H1 (cell line): ENCODE data around the gene CROCC2. TPM values are rescaled to one million over a fixed set of nuclear protein-coding genes. Genes with fewer than 3 reads are reported as not detected.

Source experiments
- CTCF ChIA-PET: fragments of 300-600 bp; sonication (Branson Sonifier 250); formaldehyde crosslinking; loops from one replicate; lab custom pipeline; 2021; ENCODE audit not compliant: partially characterized antibody; lab: Charles Lee
- POLR2A ChIA-PET: fragments of 300-600 bp; sonication (Branson Sonifier 250); formaldehyde crosslinking; loops from one replicate; lab custom pipeline; 2021; ENCODE audit warnings: inconsistent platforms; ENCODE audit not compliant: partially characterized antibody; lab: Charles Lee
- DNase-seq, 2 experiments: peaks; one replicate each; pipeline versions ENCODE4 v3.0.0 to v3.0.0-alpha.2; 2010 to 2022; ENCODE audit warnings: low spot score in 2 of 2, low read depth in 1 of 2, mixed read lengths in 1 of 2
- FAIRE-seq: peaks from 2 replicates; lab custom pipeline; 2011; peaks lifted over from hg19 to GRCh38; lab: Jason Lieb, UNC
- H2AFZ ChIP-seq: 2 replicates; pipeline ENCODE4 v1.8.1; 2012; ENCODE audit warnings: low read length, inconsistent platforms
- H2AK5ac ChIP-seq: 2 replicates; pipeline ENCODE4 v1.6.1; 2013; ENCODE audit warnings: low read depth, low read length
- H2BK120ac ChIP-seq: replicated peaks from 2 replicates; pipeline ENCODE3; 2013; ENCODE audit warnings: low read depth, low read length, inconsistent platforms
- H2BK12ac ChIP-seq: 2 replicates; pipeline ENCODE4 v1.6.1; 2013; ENCODE audit warnings: low read depth, low read length
- H2BK15ac ChIP-seq: 2 replicates; pipeline ENCODE4 v1.6.1; 2013; ENCODE audit warnings: low read length
- H2BK20ac ChIP-seq: 2 replicates; pipeline ENCODE4 v1.6.1; 2013; ENCODE audit warnings: low read length
- H2BK5ac ChIP-seq: 2 replicates; pipeline ENCODE4 v1.6.1; 2013; ENCODE audit warnings: low read depth, low read length
- H3K14ac ChIP-seq: 2 replicates; pipeline ENCODE4 v1.6.1; 2013; ENCODE audit warnings: inconsistent platforms; ENCODE audit not compliant: insufficient read length
- H3K18ac ChIP-seq: 2 replicates; pipeline ENCODE4 v1.6.1; 2013; ENCODE audit warnings: low read length; ENCODE audit errors: extremely low read depth
- H3K23ac ChIP-seq: 2 replicates; pipeline ENCODE4 v1.6.1; 2013; ENCODE audit warnings: inconsistent platforms; ENCODE audit not compliant: insufficient read length
- H3K23me2 ChIP-seq: 2 replicates; pipeline ENCODE4 v1.6.1; 2013; ENCODE audit warnings: low read depth, low read length
- H3K27ac ChIP-seq: 2 replicates; pipeline ENCODE4 v1.6.1; 2011; ENCODE audit warnings: low read depth, low read length, inconsistent platforms
- H3K27me3 ChIP-seq, 4 experiments: replicated peaks in 1 of 4; 1 replicate in 1 of 4; 2 replicates in 3 of 4; pipeline versions ENCODE4 v1.6.1 to v1.8.1; 2011 to 2013; ENCODE audit warnings: low read length in 3 of 4, mild to moderate bottlenecking in 3 of 4, inconsistent platforms in 2 of 4, mixed read lengths in 2 of 4, moderate library complexity in 1 of 4; ENCODE audit not compliant: control insufficient read depth in 3 of 4, insufficient read depth in 3 of 4; ENCODE audit errors: extremely low read depth in 1 of 4
- H3K36me3 ChIP-seq, 4 experiments: 2 replicates each; pipeline versions ENCODE4 v1.6.1 to v1.8.1; 2011 to 2013; ENCODE audit warnings: mild to moderate bottlenecking in 4 of 4, low read length in 3 of 4, moderate library complexity in 2 of 4, control low read depth in 1 of 4, inconsistent platforms in 1 of 4; ENCODE audit not compliant: insufficient read depth in 4 of 4, control insufficient read depth in 2 of 4
- H3K4ac ChIP-seq: replicated peaks from 2 replicates; pipeline ENCODE3; 2013; ENCODE audit warnings: low read length, low read depth, mixed read lengths, inconsistent platforms; ENCODE audit not compliant: insufficient read length
- H3K4me1 ChIP-seq, 4 experiments: replicated peaks in 1 of 4; 1 replicate in 1 of 4; 2 replicates in 3 of 4; pipeline versions ENCODE4 v1.6.1 to v1.8.1; 2011 to 2013; ENCODE audit warnings: low read length in 3 of 4, inconsistent platforms in 2 of 4, mixed read lengths in 1 of 4; ENCODE audit not compliant: insufficient read depth in 4 of 4, control insufficient read depth in 3 of 4
- H3K4me2 ChIP-seq, 2 experiments: 2 replicates each; pipeline versions ENCODE4 v1.6.1 to v1.8.1; 2011 to 2013; ENCODE audit warnings: low read depth in 2 of 2, low read length in 2 of 2, control low read depth in 1 of 2, inconsistent platforms in 1 of 2, mild to moderate bottlenecking in 1 of 2; ENCODE audit not compliant: insufficient read depth in 1 of 2
- H3K4me3 ChIP-seq, 4 experiments: fragments of 200-600, 300-600 bp in 1 of 4; sonication (generic), shearing (Covaris generic), sonication (Bioruptor Twin) in 1 of 4; 2 replicates each; pipeline versions ENCODE4 v1.5.1 to v1.8.1; 2011 to 2016; ENCODE audit warnings: low read length in 4 of 4, low read depth in 3 of 4, control low read depth in 2 of 4, inconsistent platforms in 2 of 4, mild to moderate bottlenecking in 2 of 4, mixed read lengths in 1 of 4, moderate library complexity in 1 of 4; ENCODE audit not compliant: insufficient read depth in 2 of 4; ENCODE audit errors: extremely low read depth in 1 of 4
- H3K56ac ChIP-seq: replicated peaks from 2 replicates; pipeline ENCODE3; 2013; ENCODE audit warnings: low read depth, mild to moderate bottlenecking, mixed read lengths, low read length, inconsistent platforms; ENCODE audit not compliant: insufficient read length
- H3K79me1 ChIP-seq: 2 replicates; pipeline ENCODE4 v1.6.1; 2013; ENCODE audit warnings: low read depth, low read length, control low read depth
- H3K79me2 ChIP-seq, 2 experiments: 2 replicates each; pipeline versions ENCODE4 v1.6.1 to v1.8.1; 2012 to 2013; ENCODE audit warnings: low read length in 2 of 2, mild to moderate bottlenecking in 2 of 2, inconsistent platforms in 1 of 2; ENCODE audit not compliant: insufficient read depth in 2 of 2, control insufficient read depth in 1 of 2
- H3K9ac ChIP-seq, 4 experiments: replicated peaks in 1 of 4; 1 replicate in 1 of 4; 2 replicates in 3 of 4; pipeline versions ENCODE4 v1.6.1 to v1.8.1; 2011 to 2013; ENCODE audit warnings: low read depth in 3 of 4, low read length in 3 of 4, control low read depth in 2 of 4, mild to moderate bottlenecking in 2 of 4, moderate library complexity in 2 of 4, inconsistent platforms in 1 of 4; ENCODE audit errors: extremely low read depth in 1 of 4
- H3K9me3 ChIP-seq, 2 experiments: 2 replicates each; pipeline versions ENCODE4 v1.6.1 to v1.8.1; 2012 to 2013; ENCODE audit warnings: mild to moderate bottlenecking in 2 of 2, moderate library complexity in 2 of 2, control low read depth in 1 of 2, inconsistent platforms in 1 of 2, low read depth in 1 of 2, low read length in 1 of 2, mixed read lengths in 1 of 2; ENCODE audit not compliant: insufficient read depth in 2 of 2
- H4K20me1 ChIP-seq, 2 experiments: replicated peaks in 1 of 2; 2 replicates each; pipeline versions ENCODE3 to v1.8.1; 2011 to 2013; ENCODE audit warnings: inconsistent platforms in 2 of 2, low read length in 2 of 2, mild to moderate bottlenecking in 1 of 2; ENCODE audit not compliant: insufficient read depth in 2 of 2, control insufficient read depth in 1 of 2
- H4K5ac ChIP-seq: 2 replicates; pipeline ENCODE4 v1.6.1; 2013; ENCODE audit warnings: low read length, low read depth, mixed read lengths, inconsistent platforms; ENCODE audit not compliant: insufficient read length
- H4K8ac ChIP-seq: 2 replicates; pipeline ENCODE4 v1.8.0; 2013; ENCODE audit warnings: mild to moderate bottlenecking, moderate library complexity, low read length, inconsistent platforms; ENCODE audit not compliant: insufficient read depth; ENCODE audit errors: extremely low read depth
- H4K91ac ChIP-seq: replicated peaks from 2 replicates; pipeline ENCODE3; 2013; ENCODE audit warnings: low read length, mixed read lengths, inconsistent platforms; ENCODE audit not compliant: insufficient read length
- CBX8 ChIP-seq: fragments of 300-800, 300-1000 bp; sonication (generic); IDR thresholded peaks from 2 replicates; pipeline ENCODE4 v1.7.1; 2016; ENCODE audit warnings: low read depth, low read length, borderline replicate concordance
- TAF7 ChIP-seq: optimal IDR thresholded peaks from 2 replicates; pipeline ENCODE3; 2011; ENCODE audit warnings: low read depth, mild to moderate bottlenecking, inconsistent platforms, low read length, moderate library complexity, borderline replicate concordance
- TBP ChIP-seq: IDR thresholded peaks from 2 replicates; pipeline ENCODE4 v1.6.1; 2011; ENCODE audit warnings: low read depth, low read length, improper control_type of control experiment
- WGBS, 2 experiments: shearing (Covaris generic) in 1 of 2; methylation state at CpG; one replicate each; pipeline versions ENCODE4 v1.1.6 to v1.1.7; 2013 to 2015; ENCODE audit warnings: low lambda C conversion rate in 2 of 2, mixed read lengths in 2 of 2, inconsistent platforms in 1 of 2, low coverage in 1 of 2, missing lambda C conversion rate in 1 of 2; ENCODE audit not compliant: insufficient replicate concordance in 2 of 2, insufficient coverage in 1 of 2, insufficient read length in 1 of 2; ENCODE audit errors: extremely low coverage in 1 of 2, missing lambda C conversion rate in 1 of 2; 5-methylcytosine and 5-hydroxymethylcytosine counted together
- polyA plus RNA-seq, 7 experiments: library from polyadenylated mRNA; depleted of rRNA in 3 of 7; stranded (reverse) in 5 of 7; unstranded in 2 of 7; fragments of >200 nt in 5 of 7; fragments of 200-250 nt in 2 of 7; gene quantifications; 1 replicate in 5 of 7; 2 replicates in 1 of 7; 4 replicates in 1 of 7; pipeline versions ENCODE4 v1.2.1 to v1.2.3, GENCODE V29; 2011 to 2013; ENCODE audit warnings: missing spikeins in 2 of 7, mixed read lengths in 2 of 7
- total RNA-seq: library from RNA; stranded (reverse); fragmentation: NEBNext Ultra II Directional; extraction: Animal tissue kit (Norgen Biotek cat#: 25700); gene quantifications from 2 replicates; pipeline ENCODE4 v1.2.1, GENCODE V29; 2021

The CROCC2 gene
- total and polyA plus RNA-seq, 2 of the 8 experiments (the other 6 are each of a cell fraction or from before 2014, with no cell fraction given): not detected

DNA sequence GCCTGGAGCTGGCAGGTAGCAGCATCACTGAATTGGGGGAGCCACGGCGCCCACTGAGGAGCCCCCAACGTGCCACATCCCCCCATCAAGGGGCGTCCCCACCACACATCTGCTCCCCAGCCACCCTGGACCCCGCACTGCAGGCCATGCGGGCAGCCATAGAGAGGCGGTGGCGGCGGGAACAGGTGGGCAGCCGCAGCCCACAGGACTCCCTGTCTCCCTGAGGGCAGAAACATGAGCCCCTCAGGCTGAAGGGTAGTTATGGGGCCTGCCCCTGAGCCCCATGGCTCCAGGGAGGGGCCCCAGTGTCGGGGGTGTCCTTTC lies 26.6 kb downstream of the CROCC2 start:
- Histone ChIP-seq H3K27me3 (no peaks in the 10 kb centered on the region), H3K9ac (no peak overlapping the region), H3K79me1 (no peaks in the 10 kb centered on the region), H2BK20ac (no peak overlapping the region), H3K4me2 (no peak overlapping the region), H2BK120ac (no peak overlapping the region), H4K5ac (no peak overlapping the region), H3K14ac (no peak overlapping the region), H3K9me3 (peaks cover 0 to 5% of the 10 kb centered on the region in 2 experiments; a peak in 1 of 4 replicates), H3K23me2 (no peaks in the 10 kb centered on the region), H3K23ac (no peak overlapping the region), H3K79me2 (no peaks in the 10 kb centered on the region), H3K18ac (no peak overlapping the region), H2BK15ac (no peak overlapping the region), H2BK12ac (no peak overlapping the region), H3K4me1 (no peaks in the 10 kb centered on the region), H3K36me3 (no peaks in the 10 kb centered on the region), H3K27ac (no peak overlapping the region), H4K8ac (no peak overlapping the region), H3K4me3 (no peak overlapping the region), H4K91ac (no peak overlapping the region), H4K20me1 (no peaks in the 10 kb centered on the region), H2AFZ (no peak overlapping the region), H3K56ac (no peak overlapping the region), H2BK5ac (no peak overlapping the region), H3K4ac (no peak overlapping the region), H2AK5ac (no peak overlapping the region)
- DNase-seq (no peak), FAIRE-seq (no peak)
- CTCF ChIA-PET: interaction anchor here (0.7 to 1.0 kb wide), 2 partner anchors 19 to 145 kb away, joined by 3 read pairs; no protein-coding TSS in a partner anchor
- POLR2A ChIA-PET: no interaction called here
- whole genome bisulfite sequencing, 2 experiments: 92% methylated on average over 11 of the region's 11 CpGs; no CpG with 5 or more reads in 1 of the 2 experiments
- TF ChIP-seq TBP (no peak), TAF7 (no peak), CBX8 (no peak)
